ENCODE results near the gene CDR2L. TPM values are rescaled to one million over a fixed set of nuclear protein-coding genes. Genes with fewer than 3 reads are reported as not detected.
"Not testable (repeated sequence)": the region's sequence is repeated elsewhere in the genome, so short reads cannot be mapped to it uniquely, and the experiment has no call there.

CDR2L gene
- polyA plus RNA-seq, 1 experiment: 19.6 TPM

- DNase-seq (ENCODE audit: low read depth): no peak
- no peak overlapping the region for H3K4me3 ChIP-seq (ENCODE audit: low read depth, low read length)
- ChIA-PET CTCF (interaction anchor here (1.0 to 1.5 kb wide), 3 partner anchors 10 to 37 kb away, joined by 3 to 5 read pairs (median 3); partner anchors contain the start of genes CDR2L and MRPL58), POLR2A (no interaction called here)
- peaks cover 5% of the 10 kb centered on the region for H3K36me3 ChIP-seq (ENCODE audit: control insufficient read depth, insufficient read depth, low read length)
- TF ChIP-seq CTCF (IDR thresholded peaks at IDR 0.05; ENCODE audit: insufficient read depth, low read depth, low read length): no peak
- H3K27me3 ChIP-seq (ENCODE audit: control insufficient read depth, insufficient read depth, low read length): no peaks in the 10 kb centered on the region
Observed at GRCh38 chr17:75024686-75025397, 37.4 kb downstream of the CDR2L start.

- H3K4me3 ChIP-seq (ENCODE audit: low read depth, low read length); H3K27me3 ChIP-seq (ENCODE audit: control insufficient read depth, insufficient read depth, low read length); POLR2A ChIA-PET; H3K36me3 ChIP-seq (ENCODE audit: control insufficient read depth, insufficient read depth, low read length); DNase-seq (ENCODE audit: low read depth): not testable (repeated sequence)
- CTCF ChIA-PET: interaction anchor here (1.0 to 1.1 kb wide), 2 partner anchors 9 to 38 kb away, joined by 3 read pairs; partner anchors contain the start of gene CDR2L
Observed at GRCh38 chr17:75025398-75025734, 37.9 kb downstream of the CDR2L start.

GRCh38 chr17:75026650-75027049 is 39.2 kb downstream of the CDR2L start:
- H3K4me3 ChIP-seq (ENCODE audit: low read depth, low read length); CTCF ChIA-PET; DNase-seq (ENCODE audit: low read depth); H3K36me3 ChIP-seq (ENCODE audit: control insufficient read depth, insufficient read depth, low read length); H3K27me3 ChIP-seq (ENCODE audit: control insufficient read depth, insufficient read depth, low read length): not testable (repeated sequence)
- POLR2A ChIA-PET: interaction anchor here (0.6 kb wide), 1 partner anchor 32 kb away, joined by 5 read pairs; no protein-coding TSS in a partner anchor

GRCh38 chr17:75030161-75030560 is 42.7 kb downstream of the CDR2L start:
- POLR2A ChIA-PET: no interaction called here
- TF ChIP-seq CTCF (IDR thresholded peaks at IDR 0.05; ENCODE audit: insufficient read depth, low read depth, low read length): no peak
- no peaks in the 10 kb centered on the region for H3K27me3 ChIP-seq (ENCODE audit: control insufficient read depth, insufficient read depth, low read length)
- DNase-seq (ENCODE audit: low read depth): no peak
- H3K36me3 ChIP-seq (ENCODE audit: control insufficient read depth, insufficient read depth, low read length): no peaks in the 10 kb centered on the region
- H3K4me3 ChIP-seq (ENCODE audit: low read depth, low read length): no peak overlapping the region
- CTCF ChIA-PET: no interaction called here

GRCh38 chr17:75031972-75032719 is 44.7 kb downstream of the CDR2L start:
- Histone ChIP-seq H3K27me3 (ENCODE audit: control insufficient read depth, insufficient read depth, low read length) (no peaks in the 10 kb centered on the region), H3K4me3 (ENCODE audit: low read depth, low read length) (peak overlapping the region; percentile 26), H3K36me3 (ENCODE audit: control insufficient read depth, insufficient read depth, low read length) (no peaks in the 10 kb centered on the region)
- ChIA-PET CTCF (interaction anchor here (0.9 to 1.8 kb wide), 4 partner anchors 9 to 74 kb away, joined by 4 to 8 read pairs (median 6); partner anchors contain the start of gene MRPL58), POLR2A (interaction anchor here (0.7 kb wide), 1 partner anchor 47 kb away, joined by 10 read pairs; no protein-coding TSS in a partner anchor)
- DNase-seq (ENCODE audit: low read depth): no peak
- no peak for TF ChIP-seq CTCF (IDR thresholded peaks at IDR 0.05; ENCODE audit: insufficient read depth, low read depth, low read length)

GRCh38 chr17:75032720-75033280 is 45.4 kb downstream of the CDR2L start:
- DNase-seq (ENCODE audit: low read depth): no peak
- Histone ChIP-seq H3K4me3 (ENCODE audit: low read depth, low read length) (peak overlapping the region; percentile 60), H3K27me3 (ENCODE audit: control insufficient read depth, insufficient read depth, low read length) (no peaks in the 10 kb centered on the region), H3K36me3 (ENCODE audit: control insufficient read depth, insufficient read depth, low read length) (no peaks in the 10 kb centered on the region)
- ChIA-PET POLR2A (interaction anchor here (0.7 kb wide), 1 partner anchor 48 kb away, joined by 10 read pairs; no protein-coding TSS in a partner anchor), CTCF (interaction anchor here (1.4 to 1.8 kb wide), 3 partner anchors 9 to 75 kb away, joined by 6 to 8 read pairs (median 7); no protein-coding TSS in a partner anchor)
- TF ChIP-seq CTCF (IDR thresholded peaks at IDR 0.05; ENCODE audit: insufficient read depth, low read depth, low read length): no peak

All from BJ (cell line).